SK-N-SH (cell line): Measurements from ENCODE around the gene IFT74.

ENCODE experiments used
- CTCF ChIP-seq: fragments of 200-600 bp; sonication (generic); IDR thresholded peaks from 2 replicates; pipeline ENCODE4 v1.6.1; 2017; ENCODE audit warnings: antibody characterized with exemption, mild to moderate bottlenecking, moderate library complexity
- ELF1 ChIP-seq: IDR thresholded peaks from 2 replicates; pipeline ENCODE4 v1.4.0; 2012
- EP300 ChIP-seq, 2 experiments: IDR thresholded peaks; 2 replicates each; pipeline versions ENCODE4 v1.4.0 to v1.6.1; 2012; ENCODE audit warnings: borderline replicate concordance in 1 of 2, low read depth in 1 of 2, low read length in 1 of 2
- EZH2phosphoT487 ChIP-seq: fragments of 200-600 bp; sonication (generic); IDR thresholded peaks from 2 replicates; pipeline ENCODE4 v1.6.1; 2017; ENCODE audit warnings: low read depth, mixed run types, mild to moderate bottlenecking, antibody characterized with exemption, moderate library complexity, borderline replicate concordance
- FOSL2 ChIP-seq: IDR thresholded peaks from 2 replicates; pipeline ENCODE4 v1.4.0; 2012; ENCODE audit warnings: low read depth, mild to moderate bottlenecking, moderate library complexity, borderline replicate concordance
- FOXJ3 ChIP-seq: sonication (generic); formaldehyde crosslinking; IDR thresholded peaks from 2 replicates; pipeline ENCODE4 v1.5.1; 2020; ENCODE audit warnings: mild to moderate bottlenecking, missing genetic modification reagents
- JUND ChIP-seq: IDR thresholded peaks from 2 replicates; pipeline ENCODE4 v1.4.0; 2012
- PBX3 ChIP-seq: IDR thresholded peaks from 2 replicates; pipeline ENCODE4; 2012
- RAD21 ChIP-seq: IDR thresholded peaks from 2 replicates; pipeline ENCODE4 v1.6.1; 2012; ENCODE audit warnings: mild to moderate bottlenecking, low read length
- REST ChIP-seq: IDR thresholded peaks from 2 replicates; pipeline ENCODE4 v1.6.1; 2012; ENCODE audit warnings: mild to moderate bottlenecking, low read depth, low read length, moderate library complexity

GRCh38 chr9:26983340-26983739, 27.1 kb downstream of the IFT74 start:
- TF ChIP-seq CTCF, result no peak
- no peak for TF ChIP-seq FOSL2
- TF ChIP-seq RAD21, result no peak
- TF ChIP-seq EP300 (IDR thresholded peaks at IDR 0.05; ENCODE audit: borderline replicate concordance in 1 of 2, low read depth in 1 of 2, low read length in 1 of 2), result no peak
- no peak for TF ChIP-seq REST
- no peak for TF ChIP-seq JUND
- TF ChIP-seq PBX3, result no peak
- TF ChIP-seq EZH2phosphoT487, result no peak
- TF ChIP-seq ELF1, result no peak
- TF ChIP-seq FOXJ3, result no peak
